PC-3 (cell line): ENCODE measurements around the gene TRIM65.

Experiments used
- CTCF ChIP-seq: fragments of 300-600 bp; sonication (generic); conservative IDR thresholded peaks from 2 replicates; pipeline ENCODE4 v1.5.1; 2017; ENCODE audit warnings: antibody characterized with exemption, low read depth, mild to moderate bottlenecking, low read length
- EZH2 ChIP-seq: fragments of 300-600 bp; sonication (generic); IDR thresholded peaks from one replicate; pipeline ENCODE4 v1.6.1; 2017; ENCODE audit warnings: antibody characterized with exemption, mild to moderate bottlenecking, low read length; ENCODE audit not compliant: unreplicated experiment
- EZH2phosphoT487 ChIP-seq: fragments of 300-600 bp; sonication (generic); IDR thresholded peaks from 2 replicates; pipeline ENCODE4 v1.6.1; 2018; ENCODE audit warnings: mild to moderate bottlenecking, antibody characterized with exemption, low read length, borderline replicate concordance

GRCh38 chr17:75922963-75923874 is 26.5 kb upstream of the TRIM65 start:
- TF ChIP-seq EZH2 = no peak
- TF ChIP-seq CTCF = no peak
- TF ChIP-seq EZH2phosphoT487 = no peak
